GM19468 (cell line): Measurements from ENCODE around the gene KCNK7.

ENCODE experiments used
- ATAC-seq: cut with Tn5 transposase; IDR thresholded peaks from one replicate; pipeline ENCODE4 v1.9.1; 2021; ENCODE audit warnings: mild to moderate bottlenecking, moderate library complexity, moderate number of reproducible peaks; ENCODE audit not compliant: unreplicated experiment; ENCODE audit errors: extremely low read depth

The KCNK7 gene

DNA sequence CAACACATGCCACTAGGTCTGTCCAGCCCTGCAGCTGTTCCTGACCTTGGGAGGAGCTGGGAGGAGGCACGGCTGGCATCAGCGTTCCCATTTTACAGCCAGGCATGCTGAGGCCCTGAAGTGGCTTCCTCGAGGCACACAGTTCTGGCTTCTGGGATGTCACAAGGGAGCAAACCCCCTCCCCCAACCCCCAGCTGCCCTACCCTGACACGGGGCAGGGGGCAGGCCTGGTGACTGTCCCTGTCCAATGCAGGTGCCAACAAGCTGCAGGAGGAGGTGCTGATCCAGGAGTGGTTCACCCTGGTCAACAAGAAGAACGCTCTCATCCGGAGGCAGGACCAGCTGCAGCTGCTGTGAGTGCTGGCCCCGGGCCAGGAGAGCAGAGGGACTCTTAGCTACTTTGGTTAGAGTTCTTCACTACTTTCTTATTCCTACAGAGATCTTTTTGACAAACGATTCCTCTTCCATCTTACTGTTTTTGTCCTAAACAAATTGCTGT, 5.3 kb downstream of the KCNK7 start:
- no peak for ATAC-seq

DNA sequence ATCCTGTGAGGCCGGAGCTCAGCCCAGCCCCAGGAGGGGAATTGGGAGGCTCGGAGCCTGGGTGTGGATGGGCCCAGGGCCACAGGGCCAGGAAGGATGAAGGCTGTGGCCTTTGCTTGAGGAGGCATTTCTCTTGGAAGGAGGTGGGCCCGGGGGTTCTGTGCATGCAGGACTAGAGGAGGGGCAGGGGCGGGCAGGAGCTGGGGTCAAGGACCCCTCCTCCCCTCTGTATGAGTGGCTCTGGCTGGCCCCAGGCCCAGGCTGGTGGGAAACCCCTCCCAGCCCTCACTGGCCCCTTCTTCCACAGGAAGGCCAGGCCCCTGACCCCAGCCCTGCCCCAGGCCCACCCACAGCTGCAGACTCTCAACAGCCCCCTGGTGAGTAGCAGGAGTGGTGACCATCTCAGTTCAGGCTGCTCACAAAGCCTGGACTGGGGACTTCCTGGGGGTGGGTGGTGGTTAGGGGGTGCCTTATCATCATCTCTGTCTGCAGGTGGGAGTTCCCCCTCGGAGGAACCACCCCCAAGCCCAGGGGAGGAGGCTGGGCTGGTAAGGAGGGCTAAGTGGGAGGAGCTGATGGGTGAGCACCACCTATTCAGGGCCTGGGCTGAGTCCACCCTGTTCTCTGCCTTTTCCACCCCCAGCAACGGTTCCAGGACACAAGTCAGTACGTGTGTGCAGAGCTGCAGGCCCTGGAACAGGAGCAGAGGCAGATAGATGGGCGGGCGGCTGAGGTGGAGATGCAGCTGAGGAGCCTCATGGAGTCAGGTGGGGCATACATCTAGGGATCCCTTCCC, 6.0 kb downstream of the KCNK7 start:
- no peak for ATAC-seq

DNA sequence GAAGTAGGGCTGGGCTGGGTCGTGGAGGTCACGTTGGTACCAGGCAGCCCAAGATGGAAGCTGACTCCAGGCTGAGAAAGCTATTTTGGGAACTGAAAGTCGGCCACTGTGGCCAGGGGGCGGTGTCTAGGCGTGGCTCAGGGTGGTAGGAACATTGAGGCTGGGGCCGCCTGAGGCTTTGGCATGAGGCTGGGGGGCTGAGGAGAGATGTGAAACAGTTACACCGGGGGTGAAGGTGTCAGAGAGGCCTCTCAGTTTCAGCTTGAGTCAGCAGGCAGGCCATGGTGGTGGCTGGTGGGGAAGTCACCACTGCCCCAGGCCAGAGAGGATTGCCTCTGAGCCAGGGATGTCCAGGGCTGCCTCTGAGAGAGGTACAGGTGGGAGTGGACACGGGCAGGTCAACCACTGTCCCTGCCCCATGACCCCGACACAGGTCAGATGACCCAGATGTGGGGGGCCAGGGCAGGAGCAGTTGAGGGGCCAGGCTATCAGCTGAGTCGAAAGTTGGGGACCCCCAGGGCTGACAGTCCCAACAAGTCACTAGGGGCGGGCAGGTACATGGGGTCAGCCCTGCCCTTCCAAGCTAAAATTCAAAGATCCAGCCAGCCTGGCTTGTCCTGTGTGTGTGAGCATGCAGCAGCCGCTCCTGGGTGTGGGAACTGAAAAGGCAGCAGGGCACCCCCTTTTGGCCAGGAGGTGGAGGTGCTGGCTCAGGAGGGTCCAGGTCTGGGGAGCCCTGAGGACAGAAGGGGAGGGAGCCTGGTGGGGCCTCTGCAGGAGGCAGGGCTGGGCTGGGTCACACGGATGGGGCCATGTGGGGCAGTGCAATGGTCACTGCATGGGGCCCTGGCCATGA, 7.2 kb downstream of the KCNK7 start:
- ATAC-seq, result peak; percentile 36

DNA sequence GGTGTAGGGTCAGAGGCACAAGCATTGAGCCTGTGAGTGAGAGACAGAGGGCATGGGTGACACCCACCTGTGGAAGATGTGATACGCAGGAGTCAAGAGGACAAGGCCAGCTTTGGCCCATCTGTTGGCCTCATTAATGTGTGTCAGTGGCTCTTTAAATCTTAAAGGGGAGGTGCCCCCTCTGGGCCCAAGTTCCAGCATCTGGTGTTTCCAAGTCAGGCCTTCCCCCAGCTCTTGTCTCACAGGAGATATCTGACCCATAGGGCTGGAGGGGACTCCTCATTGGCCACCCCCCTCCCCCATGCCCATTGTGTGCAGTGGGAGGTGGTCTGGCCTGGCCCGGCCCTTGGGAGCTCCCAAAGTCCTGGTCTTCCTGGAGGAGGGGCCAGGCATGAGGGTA, 8.9 kb downstream of the KCNK7 start:
- no peak for ATAC-seq

DNA sequence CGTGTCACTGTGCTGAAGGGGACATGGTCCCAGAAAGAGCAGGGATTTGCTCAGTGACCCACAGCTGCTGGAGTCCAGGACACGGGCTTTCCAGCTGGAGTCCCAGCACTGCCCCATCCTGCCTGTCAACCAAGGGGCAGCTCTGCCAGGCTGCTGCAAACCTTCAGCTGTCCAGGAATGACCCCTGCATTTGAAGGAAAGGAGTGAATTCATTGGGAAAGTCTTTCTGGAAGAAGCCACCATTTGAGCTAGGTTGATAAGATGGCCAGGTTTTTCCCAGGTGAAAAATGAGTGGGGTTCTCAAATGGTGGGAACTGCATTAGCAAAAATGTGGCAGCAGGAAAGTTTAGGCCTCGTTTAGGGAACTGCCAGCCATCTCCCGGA, 9.4 kb downstream of the KCNK7 start:
- ATAC-seq, result no peak

DNA sequence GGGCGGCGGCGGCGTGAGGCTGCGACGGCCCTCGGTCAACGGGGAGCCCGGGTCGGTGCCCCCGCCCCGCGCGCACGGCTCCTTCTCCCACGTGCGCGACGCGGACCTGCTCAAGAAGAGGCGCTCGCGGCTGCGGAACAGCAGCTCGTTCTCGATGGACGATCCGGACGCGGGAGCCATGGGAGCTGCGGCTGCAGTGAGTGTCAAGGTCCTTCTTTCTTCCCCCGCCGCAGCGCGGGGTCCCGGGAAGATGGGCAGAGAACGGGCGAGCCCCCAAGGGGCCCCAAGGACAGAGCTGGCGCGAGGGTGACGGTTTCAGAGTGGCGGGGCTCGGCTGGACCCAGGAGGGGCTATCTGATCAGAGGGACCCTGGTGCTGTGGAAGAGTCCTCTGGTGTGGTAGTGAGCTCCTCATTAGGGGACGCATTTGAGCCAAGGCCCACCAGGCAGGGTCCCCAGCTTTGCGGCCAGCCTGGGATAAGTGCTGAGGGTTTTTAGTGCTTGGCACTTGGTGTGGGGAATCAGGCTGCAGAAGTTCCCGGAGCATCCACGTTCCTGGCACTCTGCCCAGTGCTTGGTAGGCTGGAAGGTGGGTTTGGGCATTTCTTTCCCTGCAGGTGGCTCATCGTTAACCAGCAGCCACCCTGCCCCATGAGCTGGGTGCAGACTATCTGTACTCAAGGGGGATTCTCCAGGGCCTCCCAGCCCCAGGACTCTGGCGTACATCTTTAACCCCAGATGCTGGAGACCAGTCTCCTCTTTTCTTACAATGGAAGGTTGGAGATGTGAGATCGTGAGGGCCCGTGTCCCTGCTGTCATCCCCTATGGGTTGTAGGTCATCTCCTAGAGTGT, 10.0 kb downstream of the KCNK7 start:
- ATAC-seq, result no peak

DNA sequence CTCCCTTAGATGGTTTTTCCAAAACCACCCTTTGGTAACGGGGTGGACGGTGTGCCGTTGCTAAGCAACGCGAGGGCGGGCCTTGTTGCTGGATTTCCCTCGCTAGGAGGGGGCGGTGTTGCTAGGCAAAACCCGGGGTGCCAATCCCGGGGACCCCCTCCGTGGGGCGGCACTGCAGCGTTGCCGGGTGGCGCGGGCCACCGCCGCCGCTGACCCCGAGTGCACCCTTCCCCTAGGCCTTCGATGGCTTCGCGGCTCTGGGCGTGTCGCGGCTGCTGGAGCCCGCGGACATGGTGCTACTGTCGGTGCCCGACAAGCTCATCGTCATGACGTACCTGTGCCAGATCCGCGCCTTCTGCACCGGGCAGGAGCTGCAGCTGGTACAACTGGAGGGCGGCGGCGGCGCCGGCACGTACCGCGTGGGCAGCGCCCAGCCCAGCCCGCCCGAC, 10.9 kb downstream of the KCNK7 start:
- ATAC-seq, result no peak

DNA sequence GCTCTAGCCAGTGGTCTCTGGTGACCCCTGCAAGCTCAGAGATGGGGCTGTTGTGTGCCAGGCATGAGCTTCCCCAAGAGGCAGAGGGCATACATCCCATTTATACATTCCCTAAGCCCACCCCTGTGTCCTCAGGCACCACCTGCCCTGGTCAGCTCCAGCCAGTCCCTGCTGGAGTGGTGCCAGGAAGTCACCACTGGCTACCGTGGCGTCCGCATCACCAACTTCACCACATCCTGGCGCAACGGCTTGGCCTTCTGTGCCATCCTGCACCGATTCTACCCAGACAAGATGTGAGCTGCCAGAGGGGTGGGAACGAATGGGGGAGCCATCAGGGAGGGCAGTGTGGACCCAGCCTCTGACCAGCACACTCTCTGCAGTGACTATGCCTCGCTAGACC, 11.5 kb downstream of the KCNK7 start:
- no peak for ATAC-seq

DNA sequence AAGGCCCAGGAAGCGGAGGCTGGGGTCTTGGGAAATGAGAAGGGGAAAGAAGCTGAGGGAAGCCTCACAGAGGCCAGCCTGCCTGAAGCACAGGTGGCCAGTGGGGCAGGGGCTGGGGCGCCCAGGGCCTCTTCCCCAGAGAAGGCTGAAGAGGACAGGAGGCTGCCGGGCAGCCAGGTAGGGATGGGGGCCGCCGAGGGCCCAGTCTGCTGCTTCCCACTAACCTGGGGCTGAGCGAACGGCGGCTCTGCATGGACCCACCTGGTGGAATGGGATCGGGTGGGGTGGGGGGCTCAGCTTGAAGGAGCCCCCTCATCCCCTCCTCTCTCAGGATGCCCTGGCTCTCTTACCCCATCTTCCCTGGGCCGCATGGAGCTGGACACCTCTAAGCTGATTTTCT, 12.0 kb downstream of the KCNK7 start:
- ATAC-seq, result no peak

DNA sequence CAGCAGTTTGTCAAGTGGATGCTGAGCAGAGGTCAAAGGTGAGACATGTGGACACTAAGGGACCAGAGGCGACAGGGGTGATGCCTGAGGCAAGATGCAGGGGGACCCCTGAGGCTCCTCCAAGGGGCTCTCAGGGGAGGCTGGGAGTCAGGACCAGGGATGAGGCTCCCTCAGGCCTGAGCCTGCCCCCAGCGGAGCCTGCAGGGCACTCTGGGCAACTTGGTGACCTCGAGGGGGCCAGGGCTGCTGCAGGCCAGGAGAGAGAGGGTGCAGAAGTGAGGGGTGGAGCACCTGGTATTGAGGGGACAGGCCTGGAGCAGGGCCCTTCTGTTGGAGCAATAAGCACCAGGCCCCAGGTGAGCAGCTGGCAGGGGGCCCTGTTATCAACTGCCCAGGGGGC, 13.7 kb downstream of the KCNK7 start:
- ATAC-seq, result no peak

DNA sequence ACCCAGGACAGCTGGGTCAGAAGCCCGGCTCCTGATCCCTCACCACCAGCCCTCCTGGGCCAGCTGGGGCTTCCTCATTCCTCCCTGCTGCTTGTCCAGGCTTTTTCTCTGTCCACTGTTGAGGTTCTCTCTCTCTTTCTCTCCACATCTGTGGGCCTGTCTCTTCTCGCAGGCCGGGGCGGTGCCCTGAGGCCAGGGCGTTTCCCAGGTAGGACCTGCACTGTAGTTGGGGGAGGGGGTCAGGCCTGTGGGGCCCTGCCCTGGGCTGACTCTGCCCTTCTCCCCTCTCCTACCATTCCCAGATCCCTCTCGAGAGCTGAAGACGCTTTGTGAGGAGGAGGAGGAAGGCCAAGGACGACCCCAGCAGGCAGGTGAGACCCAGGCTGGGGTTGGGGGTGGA, 14.8 kb downstream of the KCNK7 start:
- no peak for ATAC-seq

DNA sequence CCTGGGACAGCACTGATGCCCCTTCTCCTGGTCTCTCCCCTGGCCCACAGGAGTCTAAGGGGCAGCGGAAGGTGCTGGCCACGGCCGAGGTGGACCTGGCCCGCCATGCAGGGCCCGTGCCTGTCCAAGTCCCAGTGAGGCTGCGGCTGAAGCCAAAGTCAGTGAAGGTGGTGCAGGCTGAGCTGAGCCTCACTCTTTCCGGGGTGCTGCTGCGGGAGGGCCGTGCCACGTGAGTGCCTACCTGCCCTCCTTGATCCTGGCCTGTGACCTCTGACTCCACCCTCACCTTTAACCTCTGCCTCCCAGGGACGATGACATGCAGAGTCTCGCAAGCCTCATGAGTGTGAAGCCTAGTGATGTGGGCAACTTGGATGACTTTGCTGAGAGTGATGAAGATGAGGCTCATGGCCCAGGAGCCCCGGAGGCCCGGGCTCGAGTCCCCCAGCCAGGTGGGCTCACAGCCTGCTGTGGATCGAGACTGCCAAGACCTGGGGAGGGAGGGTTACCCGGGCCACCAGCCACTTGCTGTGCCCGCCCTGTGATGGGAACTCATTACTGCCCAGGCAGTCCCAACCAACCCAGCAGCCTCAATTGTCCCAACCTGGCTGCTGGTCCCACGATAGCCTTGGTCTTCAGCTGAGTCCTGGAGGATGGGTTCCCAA, 15.4 kb downstream of the KCNK7 start:
- ATAC-seq, result no peak

DNA sequence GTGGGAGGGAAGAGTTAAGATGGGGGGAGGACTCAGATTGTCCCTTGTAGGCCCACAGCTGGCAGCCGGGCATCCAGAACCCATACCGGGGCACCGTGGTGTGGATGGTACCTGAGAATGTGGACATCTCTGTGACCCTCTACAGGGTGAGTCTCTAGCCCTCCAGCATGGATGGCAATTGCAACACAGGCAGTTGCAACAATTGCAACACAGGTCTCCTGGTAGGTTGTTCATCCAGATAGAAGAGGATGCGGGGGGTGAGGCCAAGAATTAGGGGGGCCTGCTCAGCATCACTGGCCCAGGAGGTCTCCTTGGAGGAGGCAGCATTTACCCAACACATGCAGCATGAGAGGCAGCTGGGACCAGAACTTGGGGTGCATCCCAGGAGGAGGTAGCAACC, 16.3 kb downstream of the KCNK7 start:
- ATAC-seq, result no peak

DNA sequence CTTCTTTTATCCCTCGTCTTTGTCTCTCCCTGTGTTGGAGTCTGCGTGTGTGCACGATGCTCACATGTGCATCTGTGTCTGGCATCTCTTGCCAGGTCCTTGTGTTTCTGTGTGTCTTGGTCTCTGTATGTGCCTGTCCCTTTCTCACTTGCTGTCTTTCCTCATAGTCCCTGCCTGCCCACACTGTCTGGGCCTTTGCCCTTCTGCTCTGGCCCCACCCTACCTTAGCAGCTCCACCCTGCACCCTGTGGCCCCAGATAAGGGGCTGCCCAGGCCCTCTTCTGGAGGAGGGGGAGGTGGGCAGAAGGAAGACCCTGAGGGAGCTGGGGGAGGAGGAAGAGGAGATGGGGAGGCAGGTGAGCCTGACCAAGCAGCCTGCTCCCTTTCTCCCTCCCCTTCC, 16.9 kb downstream of the KCNK7 start:
- no peak for ATAC-seq

DNA sequence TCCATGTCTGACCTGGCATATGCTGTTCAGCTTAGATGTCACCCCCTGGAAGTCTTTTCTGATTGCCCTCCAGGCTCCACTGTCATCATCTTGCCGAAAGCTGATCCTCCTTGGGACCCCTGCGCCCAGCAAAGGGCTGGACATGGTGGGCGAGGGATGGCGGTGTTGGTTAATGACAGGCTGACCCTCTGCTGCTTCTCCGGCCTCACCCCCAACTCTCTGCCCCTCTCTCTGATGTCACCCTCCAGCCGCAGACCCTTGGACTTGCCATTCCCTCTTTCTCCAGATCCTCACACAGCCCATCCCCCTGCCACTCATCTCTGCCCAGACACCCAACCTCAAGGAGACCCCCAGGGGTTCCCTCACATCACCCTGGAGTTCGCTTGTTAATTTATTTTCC, 17.5 kb downstream of the KCNK7 start:
- no peak for ATAC-seq

DNA sequence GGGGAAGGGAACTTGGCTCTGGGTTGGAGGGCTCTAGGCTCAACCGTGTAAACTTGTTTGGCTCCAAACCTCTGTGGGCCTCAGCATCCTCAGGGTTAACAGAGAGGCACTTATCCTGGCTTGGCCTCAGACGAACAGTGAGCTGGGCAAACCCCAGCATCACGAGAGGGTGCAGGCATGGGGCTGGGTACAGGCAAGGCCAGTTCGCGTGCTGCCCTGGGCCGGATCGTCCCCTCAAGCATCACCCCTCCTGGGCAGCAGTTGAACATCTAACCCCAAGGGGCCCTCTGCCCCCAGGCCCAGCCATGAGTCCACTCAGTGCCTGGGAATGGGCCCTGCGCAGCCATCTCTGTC, 17.9 kb downstream of the KCNK7 start:
- ATAC-seq, result no peak

DNA sequence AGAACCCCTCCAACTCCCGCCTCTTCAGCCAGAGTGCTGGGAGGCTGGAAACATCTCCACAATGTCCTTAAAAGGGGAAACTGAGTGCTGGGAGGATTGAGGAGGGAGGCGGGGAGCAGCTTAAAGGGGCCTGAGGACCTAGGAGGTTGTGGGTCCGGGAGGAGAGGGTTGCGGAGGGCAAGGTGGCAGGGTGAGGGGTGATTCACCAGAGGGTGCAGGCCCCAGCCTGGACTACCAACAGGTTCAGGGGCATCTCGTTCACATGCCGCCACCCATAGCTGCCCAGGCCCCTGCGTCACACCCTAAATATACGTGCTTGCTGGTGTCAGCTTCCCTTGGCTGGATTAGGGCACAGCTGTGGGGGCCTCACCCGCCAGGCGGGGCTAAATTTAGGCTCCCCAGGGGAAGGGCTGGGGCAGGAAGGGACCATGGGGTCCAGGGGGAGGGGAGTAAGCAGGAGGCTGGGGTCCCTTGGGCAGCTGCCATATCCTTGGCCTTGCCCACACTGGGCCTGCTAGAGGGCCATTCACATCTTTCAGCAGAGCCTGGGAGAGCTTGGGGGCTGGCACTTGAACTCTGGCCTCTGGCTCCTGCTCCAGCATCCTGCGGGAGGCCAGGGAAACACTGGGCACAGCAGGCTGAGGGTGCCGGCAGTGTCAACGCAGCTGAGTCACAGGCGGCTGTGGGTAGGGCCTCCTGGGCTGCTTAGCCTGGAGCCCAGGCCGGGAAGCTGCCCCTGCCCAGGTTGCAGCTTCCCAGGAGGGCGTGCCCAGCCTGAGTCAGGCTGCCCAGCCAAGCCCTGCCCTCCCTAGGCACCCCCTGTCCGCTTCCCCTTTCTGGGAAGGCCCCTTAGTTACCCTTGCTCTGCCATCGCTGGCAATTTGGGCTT, 18.5 kb downstream of the KCNK7 start:
- no peak for ATAC-seq

DNA sequence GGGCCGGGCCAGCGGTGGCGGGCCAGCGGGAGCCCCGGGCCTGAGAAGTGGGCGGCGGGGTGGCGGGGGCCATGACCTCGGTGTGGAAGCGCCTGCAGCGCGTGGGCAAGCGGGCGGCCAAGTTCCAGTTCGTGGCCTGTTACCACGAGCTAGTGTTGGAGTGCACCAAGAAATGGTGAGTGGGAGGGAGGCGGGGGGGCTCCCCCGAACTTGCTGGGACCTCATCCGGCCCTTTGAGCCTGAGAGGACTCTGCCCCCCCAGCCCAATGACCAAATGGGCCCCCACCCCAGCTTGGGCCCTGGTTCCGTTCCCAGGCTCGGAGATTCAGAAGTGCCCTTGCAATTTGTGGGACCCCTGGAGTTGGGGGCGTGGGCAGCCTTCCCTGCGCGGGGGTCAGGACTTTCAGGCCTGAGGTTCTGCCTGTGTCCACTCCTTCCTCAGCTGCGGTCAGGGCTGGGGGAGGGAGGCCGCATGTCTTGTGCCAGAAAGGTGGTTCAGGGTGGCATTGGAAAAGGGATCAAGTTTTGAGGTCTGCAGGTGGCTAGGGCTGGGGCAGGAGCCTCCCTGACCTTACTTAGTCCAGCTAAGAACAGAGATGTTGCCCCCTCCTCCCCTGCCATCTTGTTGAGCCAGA, 19.3 kb downstream of the KCNK7 start:
- ATAC-seq, result no peak
